NCI-H526 treated with DMSO at 0.1 percent for 48 hours (cell line): ENCODE results near the gene FAM168B.

Source experiments
- DNase-seq: peaks from one replicate; lab custom pipeline; 2025; lab: John Stamatoyannopoulos, UW

Gene FAM168B

DNA sequence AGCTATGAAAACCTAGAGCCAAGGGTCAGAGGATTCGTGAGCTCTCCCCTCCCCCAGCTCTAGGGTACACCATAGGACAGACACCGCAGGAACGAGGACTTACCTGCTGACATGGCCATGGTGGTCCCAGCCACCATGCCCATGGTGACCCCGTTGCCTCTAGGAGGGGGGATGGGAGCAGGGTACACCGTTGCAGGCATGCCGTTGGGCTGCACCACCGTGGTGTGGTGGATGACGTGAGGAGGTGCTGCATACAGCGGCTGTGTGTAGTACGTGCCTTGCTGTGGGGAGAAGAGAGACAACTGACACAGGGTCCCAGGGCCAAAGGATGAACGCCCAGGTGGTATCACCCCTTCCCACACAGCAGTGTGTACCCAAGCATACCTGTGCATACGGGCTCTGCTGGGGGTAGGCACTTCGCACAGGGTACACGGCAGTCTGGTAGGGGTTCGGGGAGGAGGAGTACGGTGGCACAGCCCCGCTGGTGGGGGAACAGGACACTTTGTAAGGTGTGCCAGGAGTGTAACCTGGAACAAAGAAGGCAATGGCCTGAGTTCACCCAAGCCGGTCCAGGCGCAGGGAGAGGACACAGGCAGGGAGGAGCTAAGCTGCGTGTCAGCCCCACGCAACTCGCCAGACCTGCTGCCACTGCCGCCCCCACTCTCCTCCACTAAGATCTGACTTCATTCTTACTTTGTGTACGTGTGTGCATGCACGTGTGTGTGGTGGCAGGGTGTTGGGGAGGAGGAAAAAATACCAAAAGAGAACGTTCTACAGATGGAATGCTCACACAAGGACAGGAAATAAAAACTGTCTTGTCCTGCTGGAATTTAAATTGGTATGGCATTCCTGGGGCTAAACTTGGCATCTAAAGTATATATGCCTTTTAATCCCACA, 37.8 kb downstream of the FAM168B start:
- no peak for DNase-seq

DNA sequence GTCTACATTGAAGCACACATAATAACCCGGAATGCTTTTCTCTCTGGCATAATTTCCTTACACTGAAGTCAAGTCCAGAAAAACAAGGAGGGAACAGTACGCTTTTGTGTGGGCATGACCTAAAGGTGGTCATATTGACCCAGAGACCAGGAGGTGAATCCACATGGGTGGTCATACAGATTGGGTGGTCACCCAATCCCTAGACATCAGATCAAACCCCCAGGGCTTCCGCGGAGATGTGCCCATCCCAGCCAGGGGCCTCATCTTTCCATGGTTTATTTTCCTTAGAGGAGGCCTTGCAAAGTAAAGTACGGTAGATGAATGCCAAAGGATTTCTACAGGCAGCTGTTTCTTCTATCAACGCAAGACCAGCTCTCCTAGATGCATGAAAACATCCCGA, 38.8 kb downstream of the FAM168B start:
- no peak for DNase-seq

DNA sequence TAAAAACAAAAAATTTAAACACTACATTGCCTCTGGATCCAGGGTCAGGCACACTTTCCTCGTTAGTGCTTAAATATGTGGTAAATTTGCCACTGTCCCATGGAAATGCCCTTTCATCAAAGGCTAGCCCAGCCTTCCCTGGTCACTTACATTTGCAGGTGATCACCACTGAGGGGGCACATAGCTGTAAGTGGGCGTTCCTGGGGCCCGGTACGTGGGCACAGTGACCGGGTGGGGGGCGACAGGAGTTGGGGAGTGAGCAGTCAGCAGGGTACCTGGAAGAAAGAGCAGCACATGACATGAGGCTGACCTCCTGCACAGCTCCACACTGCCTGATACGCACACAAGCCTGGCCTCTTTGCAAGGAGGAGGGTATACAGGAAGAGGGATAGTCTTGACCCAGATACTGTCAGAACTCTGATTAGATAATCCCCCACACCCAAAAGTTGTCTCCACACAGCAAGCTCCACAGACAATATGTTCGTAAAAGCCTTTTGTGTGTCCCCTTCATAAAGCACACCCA, 40.5 kb downstream of the FAM168B start:
- no peak for DNase-seq

- no peak for DNase-seq
Observed at GRCh38 chr2:131050896-131051295, 42.4 kb downstream of the FAM168B start.

DNA sequence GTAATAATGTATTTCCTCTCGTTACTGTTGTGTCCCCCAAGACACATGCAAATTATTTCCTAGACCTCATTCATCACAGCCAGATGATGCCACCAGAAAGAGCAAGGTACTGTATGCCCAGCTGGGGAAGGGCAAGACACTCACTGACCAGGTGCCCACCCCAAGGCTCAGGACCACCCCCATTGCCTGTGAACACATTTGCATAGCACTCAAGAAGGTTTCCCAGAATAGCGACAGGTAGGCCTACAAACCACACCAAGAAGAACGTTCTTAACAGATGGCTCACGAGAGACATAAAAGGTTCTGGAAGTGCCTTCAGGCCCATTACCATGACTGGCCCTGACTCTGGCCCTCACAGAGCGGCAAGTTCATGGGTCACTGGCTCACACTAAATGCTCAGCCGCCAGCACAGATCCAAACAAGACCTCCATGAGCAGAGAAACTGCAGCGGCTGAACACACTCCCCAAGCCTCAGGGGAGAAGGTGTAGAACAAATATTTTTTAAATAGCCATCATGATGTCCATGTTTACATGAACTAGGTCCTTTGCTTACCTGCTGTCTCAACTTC, 44.0 kb downstream of the FAM168B start:
- no peak for DNase-seq

GRCh38 chr2:131048641-131049040, 44.6 kb downstream of the FAM168B start:
- DNase-seq = no peak

DNA sequence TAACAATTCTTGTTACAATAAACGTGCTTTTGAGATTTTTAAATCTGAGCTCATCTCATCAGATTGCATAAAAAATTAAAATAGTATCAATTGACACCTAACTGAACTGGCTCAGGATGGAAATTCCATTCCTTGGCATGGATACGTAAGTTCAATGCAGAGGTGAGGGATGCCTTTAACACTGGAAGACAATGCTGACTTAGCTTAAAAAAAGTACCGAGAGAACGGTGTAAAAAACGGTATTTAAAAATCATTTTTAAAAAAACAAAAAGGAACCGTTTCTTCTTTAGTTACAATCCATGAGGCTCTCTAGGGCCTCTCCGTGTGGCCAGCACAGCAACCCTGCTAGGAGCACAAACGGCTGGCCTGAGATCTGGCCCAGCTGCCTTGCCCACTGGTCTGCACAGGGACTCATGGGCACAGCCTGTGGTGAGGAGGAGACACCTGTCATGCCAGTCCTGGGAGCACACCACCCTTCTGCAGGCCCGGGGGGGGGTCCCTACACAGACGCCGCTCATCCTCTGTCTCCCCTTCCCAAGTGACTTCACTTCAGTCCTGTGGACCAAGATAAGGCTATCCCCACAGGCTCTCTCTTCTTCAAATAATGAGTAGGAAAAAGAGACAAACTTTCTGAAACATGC, 45.2 kb downstream of the FAM168B start:
- no peak for DNase-seq

DNA sequence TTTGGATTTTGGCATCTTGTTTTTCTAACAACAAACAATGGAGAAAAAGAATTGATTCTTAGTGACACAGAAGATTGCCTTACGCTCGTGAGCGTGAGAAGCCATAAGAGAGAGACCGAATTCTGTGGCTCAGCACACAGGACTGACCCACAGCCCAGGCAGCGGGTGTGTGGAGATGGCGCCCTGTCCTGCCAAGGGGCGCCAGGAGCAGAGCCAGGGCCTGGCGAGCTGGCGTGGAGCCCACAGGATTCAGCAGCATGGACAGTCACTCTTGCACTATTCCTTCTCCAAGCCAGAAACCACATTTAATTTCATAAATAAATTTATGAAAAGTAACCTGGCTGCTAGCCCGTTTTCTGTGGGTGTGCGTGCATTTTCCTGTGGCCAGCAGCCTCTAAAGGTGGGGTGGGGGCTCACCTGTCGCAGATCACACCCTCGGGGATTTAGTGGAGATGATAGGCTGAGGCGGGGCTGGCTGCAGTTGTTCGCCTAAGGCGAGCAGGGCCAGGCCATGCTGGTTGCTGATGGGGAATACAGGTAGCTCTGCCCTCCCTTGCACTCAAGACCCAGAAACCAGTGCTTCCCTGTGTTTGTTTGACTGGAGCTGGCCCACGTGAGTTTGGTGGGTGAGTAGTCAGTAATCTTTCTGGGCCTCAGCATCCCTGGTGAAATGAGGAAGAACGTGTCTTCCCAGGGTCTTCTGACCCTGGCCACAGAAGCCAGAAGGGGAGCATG, 46.2 kb downstream of the FAM168B start:
- DNase-seq = no peak

GRCh38 chr2:131046028-131046917, 47.0 kb downstream of the FAM168B start:
- DNase-seq = no peak

- DNase-seq = no peak
Observed at GRCh38 chr2:131045286-131046027, 47.8 kb downstream of the FAM168B start.

GRCh38 chr2:131044757-131045150, 48.5 kb downstream of the FAM168B start:
- DNase-seq = no peak

DNA sequence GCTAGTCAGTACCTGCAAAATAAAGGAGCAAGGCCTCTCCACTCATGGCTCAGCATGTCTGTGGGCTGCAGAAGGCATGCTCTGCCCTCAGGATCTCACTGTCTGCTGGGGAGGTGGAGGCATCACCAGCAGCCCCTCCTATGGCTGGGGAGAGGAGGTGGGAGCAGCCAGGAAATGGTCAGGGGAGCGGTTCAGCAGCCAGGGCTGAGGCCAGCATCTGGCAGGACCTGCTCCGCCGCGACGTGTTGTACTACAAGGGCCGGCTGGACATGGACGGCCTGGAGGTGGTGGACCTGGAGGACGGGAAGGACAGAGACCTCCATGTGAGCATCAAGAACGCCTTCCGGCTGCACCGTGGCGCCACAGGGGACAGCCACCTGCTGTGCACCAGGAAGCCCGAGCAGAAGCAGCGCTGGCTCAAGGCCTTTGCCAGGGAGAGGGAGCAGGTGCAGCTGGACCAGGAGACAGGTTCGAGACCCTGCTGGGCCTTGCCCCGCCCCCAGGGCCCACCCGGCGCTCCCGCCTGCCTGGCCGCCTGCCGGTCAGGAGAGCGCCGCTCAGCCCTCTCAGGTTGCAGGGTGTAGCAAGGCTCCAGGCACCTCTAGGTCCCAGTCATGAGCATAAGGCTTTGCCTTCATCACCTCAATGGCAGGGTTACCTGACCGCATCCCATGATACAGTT, 49.0 kb downstream of the FAM168B start:
- no peak for DNase-seq

- no peak for DNase-seq
Observed at GRCh38 chr2:131043199-131044074, 49.8 kb downstream of the FAM168B start.

DNA sequence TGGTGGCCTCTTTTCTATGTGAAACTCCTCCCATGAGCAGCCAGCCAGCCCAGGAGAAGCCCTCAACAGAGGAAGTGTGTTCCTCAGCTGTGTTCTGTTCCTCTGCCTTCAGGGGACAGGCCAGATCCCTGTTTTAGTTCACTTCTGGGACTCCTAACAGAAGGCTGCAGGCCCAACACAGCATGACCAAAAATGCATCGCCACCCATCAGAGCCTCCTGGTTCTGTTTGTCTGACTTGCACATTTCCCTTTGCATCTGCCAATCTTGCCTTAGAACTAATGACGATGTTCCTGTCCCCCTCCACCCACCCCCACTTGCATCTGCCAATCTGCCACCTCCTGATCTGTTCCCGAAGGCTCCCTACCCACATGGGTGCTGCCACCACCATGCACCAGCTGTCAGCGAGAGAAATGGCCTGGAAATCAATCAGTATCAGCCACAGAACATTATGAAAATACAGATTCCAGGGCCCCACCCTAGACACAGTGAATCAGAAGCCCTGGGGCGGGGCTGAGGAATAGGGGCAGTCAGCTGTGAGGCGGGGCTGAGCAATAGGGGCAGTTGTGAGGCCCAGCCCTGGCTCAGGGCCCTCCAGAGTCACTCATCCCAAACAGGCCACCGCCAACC, 51.0 kb downstream of the FAM168B start:
- no peak for DNase-seq

DNA sequence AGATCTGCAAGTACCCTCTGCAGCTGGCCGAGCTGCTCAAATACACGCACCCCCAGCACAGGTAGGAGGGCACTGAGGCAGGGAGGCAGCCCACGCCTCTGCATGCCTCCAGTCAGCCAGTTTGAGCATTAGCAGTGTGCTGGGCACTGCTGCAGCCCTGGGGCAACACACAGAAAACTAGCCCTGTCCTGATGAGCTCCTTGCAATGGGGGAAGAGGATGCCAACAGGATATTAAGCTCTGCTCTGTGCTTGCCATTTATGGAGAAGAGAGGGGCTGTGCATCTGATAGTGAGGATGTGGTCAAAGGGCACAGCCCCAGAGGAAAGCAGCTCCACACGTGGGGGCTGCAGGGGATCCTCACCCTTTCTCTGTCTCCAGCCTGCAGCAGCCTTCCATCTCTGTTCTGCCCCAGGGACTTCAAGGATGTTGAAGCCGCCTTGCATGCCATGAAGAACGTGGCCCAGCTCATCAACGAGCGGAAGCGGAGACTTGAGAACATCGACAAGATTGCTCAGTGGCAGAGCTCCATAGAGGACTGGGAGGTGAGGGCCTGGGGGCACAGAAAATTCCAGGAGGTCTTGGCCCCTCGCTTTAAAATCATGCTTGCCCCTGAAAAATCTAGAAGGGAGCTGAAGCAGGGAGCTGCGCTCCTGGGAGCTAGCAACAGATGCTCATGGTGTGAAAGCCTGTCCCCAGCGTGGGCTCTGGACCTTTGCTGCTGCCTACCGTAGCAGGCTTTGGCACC, 51.7 kb downstream of the FAM168B start:
- DNase-seq = no peak

- no peak for DNase-seq
Observed at GRCh38 chr2:131040661-131041401, 52.4 kb downstream of the FAM168B start.
